Fibroblast of lung (primary cell): ENCODE measurements around the gene GNG13.
A peak's percentile ranks its signal among the peaks of the same experiment; 100 is the strongest.

Experiments used
- EZH2 ChIP-seq: IDR thresholded peaks from 2 replicates; pipeline ENCODE4 v1.5.1; 2012; ENCODE audit warnings: low read length, control low read depth, mild to moderate bottlenecking; ENCODE audit errors: missing control alignments
- TF ChIP-seq, protein P1 (sequence below), 2 donors: IDR thresholded peaks in 1 of 2; conservative IDR thresholded peaks in 1 of 2; 1 replicate in 1 of 2; 2 replicates in 1 of 2; pipeline ENCODE4 v1.5.1; 2011 to 2012; ENCODE audit warnings: low read length in 2 of 2, control low read depth in 1 of 2, inconsistent platforms in 1 of 2, low read depth in 1 of 2, mild to moderate bottlenecking in 1 of 2

DNA sequence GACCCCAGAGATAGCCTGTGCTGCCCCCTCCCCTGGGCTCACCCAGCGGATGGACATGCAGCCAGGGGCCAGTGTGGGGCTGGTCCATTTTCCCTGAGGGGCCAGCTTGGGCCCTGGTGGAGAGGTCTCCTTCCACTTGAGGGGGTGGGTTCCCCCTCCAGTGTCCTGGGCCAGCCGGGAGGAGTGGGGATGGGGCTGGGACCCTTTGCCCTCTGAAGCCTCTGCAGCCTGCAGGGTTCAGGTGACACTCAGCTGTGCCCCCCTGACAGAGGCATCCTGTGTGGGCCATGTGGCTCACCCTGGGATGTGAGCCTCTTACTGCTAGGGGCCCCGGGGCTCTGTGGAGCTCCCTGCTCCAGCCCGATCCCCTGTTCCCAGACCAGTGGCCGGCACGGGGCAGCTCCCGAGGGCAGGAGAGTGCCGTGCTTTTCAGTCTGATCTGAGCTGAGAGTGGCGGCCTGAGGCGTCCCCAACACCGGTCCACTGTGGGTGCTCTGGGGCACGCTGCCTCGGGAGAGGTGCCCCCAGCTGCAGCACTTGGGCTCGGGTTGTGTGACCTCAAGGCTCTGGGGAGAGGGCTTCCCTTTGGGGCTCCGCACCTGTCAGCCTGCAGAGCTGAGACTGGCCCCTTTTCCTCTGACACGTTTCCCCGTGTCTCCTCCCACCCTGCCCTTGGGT is 439 bp upstream of the GNG13 start:
- TF ChIP-seq, protein P1, sequence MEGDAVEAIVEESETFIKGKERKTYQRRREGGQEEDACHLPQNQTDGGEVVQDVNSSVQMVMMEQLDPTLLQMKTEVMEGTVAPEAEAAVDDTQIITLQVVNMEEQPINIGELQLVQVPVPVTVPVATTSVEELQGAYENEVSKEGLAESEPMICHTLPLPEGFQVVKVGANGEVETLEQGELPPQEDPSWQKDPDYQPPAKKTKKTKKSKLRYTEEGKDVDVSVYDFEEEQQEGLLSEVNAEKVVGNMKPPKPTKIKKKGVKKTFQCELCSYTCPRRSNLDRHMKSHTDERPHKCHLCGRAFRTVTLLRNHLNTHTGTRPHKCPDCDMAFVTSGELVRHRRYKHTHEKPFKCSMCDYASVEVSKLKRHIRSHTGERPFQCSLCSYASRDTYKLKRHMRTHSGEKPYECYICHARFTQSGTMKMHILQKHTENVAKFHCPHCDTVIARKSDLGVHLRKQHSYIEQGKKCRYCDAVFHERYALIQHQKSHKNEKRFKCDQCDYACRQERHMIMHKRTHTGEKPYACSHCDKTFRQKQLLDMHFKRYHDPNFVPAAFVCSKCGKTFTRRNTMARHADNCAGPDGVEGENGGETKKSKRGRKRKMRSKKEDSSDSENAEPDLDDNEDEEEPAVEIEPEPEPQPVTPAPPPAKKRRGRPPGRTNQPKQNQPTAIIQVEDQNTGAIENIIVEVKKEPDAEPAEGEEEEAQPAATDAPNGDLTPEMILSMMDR (conservative IDR thresholded peaks at IDR 0.05 in 1 of 2, IDR thresholded peaks at IDR 0.05 in 1 of 2; ENCODE audit: low read depth in 1 of 2, low read length in 2 of 2): no peak
- TF ChIP-seq EZH2: peak; percentile 81
